GM15510 (cell line): ENCODE measurements around the gene PARP14.

Experiments
- POLR2A ChIP-seq: IDR thresholded peaks from 3 replicates; pipeline ENCODE4 v1.6.1; 2011; ENCODE audit warnings: borderline replicate concordance; ENCODE audit not compliant: insufficient read length; ENCODE audit errors: extremely low read depth

PARP14 gene

DNA sequence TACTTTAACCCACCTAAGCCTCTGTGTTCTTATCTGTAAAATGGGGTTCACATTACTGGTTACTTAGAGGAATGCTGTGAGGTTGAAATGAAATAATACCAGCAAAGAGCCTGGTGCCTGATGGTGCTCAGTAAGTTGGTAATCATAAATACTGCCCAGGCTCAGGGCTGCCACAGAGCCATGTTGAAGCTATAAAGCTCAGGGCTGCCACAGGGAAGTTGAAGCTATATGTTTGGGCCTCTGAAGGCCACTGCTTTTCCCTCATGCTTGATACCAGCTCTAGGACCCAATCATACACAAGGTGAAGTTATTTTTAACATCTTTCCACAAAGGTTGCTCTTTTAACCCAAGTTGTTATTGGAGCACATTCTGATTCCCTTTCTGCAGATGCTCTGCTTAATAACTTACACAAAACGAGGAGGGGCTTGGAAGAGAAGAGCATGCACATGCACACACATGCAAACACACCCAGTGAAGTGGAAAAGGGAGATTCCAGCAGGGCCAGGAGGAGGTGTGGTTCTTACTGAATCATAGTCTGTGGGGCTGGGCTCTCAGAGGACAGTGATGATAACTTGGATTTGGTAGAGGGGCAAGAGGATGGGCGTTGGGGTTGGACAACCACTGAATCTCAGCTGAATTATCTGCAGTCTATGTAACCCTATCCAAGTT is 17.4 kb downstream of the PARP14 start:
- TF ChIP-seq POLR2A, result no peak

DNA sequence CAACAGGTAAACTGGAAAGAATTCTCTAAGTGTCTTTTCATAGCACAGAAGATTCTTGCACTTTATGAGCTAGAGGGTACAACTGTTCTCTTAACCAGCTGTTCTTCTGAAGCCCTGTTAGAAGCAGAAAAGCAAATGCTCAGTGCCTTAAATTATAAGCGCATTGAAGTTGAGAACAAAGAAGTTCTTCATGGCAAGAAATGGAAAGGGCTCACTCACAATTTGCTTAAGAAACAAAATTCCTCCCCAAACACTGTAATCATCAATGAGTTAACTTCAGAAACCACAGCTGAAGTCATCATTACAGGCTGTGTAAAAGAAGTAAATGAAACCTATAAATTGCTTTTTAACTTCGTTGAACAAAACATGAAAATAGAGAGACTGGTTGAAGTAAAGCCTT is 19.6 kb downstream of the PARP14 start:
- no peak for TF ChIP-seq POLR2A

DNA sequence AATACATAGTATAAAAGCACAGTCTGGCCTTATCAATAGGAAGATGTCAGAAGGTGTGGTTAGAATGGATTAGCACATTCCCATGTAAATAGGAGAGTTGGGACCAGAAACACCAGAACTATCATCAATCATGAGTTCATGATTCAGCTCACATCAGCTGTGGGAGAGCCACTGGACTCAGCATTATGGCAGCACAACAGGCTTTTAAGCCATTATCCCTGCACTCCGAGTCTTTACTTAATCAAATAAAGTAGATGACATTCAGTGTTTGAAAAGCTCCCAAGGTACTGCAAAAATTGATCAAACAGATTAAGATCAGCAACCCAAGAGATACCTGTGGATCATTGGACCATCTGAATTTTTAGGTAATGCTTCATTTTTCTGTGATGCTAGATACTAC is 24.7 kb downstream of the PARP14 start:
- no peak for TF ChIP-seq POLR2A

DNA sequence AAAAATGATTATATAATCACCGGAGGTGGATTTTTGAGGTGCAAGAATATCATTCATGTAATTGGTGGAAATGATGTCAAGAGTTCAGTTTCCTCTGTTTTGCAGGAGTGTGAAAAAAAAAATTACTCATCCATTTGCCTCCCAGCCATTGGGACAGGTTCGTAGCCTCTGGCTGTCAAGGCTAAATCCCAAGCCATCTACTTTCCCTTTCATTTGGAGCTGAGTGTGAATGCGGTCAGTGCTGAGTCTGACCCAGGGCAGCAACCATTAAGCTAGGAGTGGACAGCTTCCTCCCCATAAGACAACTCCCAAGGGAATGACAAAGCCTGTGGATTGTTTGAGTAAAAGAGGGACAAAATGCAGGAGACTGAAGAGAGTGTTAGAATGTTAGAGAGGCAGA is 33.6 kb downstream of the PARP14 start:
- no peak for TF ChIP-seq POLR2A

DNA sequence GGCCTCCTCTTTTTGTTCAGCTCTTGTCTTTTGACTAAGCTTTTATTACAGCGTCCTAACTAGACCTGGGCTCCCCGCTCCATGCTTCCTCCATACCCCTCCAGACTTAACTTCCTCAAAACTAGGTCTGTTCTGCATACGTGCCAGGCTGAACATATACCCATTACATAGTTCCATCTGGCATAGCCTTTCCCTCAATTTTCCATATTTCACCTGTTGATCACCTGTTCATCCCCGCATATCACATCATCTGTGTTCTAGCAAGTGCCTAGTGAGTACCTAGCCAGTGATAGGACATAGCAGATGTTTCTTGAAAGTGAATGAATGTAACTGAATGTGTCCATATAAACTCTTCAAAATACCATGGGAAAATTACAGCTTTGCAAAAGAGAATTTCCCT is 36.0 kb downstream of the PARP14 start:
- no peak for TF ChIP-seq POLR2A

DNA sequence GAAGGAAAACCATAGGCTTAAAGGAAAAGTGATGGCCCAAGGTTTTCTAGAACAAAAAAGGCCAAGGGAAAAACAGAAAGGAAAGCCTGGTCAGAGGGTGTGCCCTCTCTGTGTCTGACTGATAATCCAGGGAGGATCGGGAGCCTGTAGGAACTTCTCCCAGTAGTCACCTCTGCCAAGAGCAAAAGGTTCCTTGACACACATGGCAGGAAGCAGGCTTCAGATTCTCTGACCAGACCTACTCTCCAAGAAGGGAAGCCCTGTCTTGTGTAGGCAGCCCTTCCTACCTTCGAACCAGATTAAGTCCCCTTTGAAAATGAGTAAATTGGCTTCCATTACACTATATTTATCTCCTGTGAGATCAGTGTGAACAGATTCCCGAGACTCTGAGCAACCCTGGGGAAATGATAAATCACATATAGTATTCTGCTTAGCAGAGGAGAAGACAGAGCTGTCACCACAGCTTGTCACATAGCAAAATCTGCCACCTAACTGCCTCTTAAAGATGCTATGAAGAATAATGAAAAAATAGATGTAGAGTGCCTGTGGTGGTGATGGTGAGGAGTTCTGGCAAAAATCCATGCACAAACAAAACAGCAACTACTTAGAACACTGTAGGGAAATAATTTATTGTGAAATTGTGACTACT is 38.8 kb downstream of the PARP14 start:
- no peak for TF ChIP-seq POLR2A

DNA sequence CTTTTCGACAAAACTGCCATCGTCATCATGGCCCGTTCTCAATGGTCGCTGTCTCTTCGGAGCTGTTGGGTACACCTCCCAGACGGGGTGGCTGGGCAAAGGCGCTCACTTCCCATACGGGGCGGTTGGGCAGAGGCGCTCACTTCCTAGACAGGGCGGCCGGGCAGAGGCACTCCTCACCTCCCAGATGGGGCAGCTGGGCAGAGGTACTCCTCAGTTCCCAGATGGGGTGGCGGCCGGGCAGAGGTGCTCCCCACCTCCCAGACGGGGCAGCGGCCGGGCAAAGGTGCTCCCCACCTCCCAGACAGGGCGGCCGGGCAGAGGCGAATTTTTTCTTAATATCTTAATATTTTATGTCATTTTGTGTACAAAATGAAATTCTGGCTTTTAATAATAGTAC is 44.5 kb downstream of the PARP14 start:
- TF ChIP-seq POLR2A, result no peak

DNA sequence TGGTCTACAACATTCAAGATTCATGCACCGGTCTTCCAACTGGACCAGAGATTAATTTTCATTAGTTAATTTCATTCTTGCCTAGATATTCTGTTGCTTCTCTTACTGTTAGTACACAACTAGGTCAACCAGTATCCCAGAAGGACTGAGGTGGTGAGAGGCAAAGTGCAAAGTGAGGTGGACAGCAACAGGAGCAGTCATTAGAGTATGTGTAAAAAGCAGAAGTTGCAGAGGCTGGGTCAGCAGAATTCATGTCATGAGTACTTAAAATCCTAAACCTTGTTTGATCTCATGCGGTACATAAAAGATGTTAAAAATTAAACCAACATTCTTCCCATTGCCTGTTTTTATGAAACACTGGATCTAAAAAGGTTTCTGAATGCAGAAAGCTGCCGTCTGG is 46.7 kb downstream of the PARP14 start:
- no peak for TF ChIP-seq POLR2A

DNA sequence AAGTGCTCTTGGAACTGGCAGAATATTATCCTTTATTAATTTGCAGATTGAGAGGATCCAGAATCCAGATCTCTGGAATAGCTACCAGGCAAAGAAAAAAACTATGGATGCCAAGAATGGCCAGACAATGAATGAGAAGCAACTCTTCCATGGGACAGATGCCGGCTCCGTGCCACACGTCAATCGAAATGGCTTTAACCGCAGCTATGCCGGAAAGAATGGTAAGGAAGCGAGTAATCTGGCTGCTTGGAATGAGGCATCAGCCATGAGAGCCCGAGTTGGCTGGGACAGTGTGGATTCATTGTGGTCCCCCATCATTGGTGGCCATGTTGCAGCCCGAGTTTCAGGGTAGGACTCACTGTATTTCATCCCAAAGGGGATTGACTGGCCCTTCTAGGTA is 47.1 kb downstream of the PARP14 start:
- TF ChIP-seq POLR2A, result no peak

DNA sequence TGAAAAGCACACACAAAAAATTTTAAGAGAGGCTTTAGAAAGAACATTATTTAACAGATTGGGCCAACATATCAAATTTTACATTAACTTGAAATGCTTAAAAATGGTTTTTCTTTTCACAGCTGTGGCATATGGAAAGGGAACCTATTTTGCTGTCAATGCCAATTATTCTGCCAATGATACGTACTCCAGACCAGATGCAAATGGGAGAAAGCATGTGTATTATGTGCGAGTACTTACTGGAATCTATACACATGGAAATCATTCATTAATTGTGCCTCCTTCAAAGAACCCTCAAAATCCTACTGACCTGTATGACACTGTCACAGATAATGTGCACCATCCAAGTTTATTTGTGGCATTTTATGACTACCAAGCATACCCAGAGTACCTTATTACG is 47.5 kb downstream of the PARP14 start:
- TF ChIP-seq POLR2A, result no peak

DNA sequence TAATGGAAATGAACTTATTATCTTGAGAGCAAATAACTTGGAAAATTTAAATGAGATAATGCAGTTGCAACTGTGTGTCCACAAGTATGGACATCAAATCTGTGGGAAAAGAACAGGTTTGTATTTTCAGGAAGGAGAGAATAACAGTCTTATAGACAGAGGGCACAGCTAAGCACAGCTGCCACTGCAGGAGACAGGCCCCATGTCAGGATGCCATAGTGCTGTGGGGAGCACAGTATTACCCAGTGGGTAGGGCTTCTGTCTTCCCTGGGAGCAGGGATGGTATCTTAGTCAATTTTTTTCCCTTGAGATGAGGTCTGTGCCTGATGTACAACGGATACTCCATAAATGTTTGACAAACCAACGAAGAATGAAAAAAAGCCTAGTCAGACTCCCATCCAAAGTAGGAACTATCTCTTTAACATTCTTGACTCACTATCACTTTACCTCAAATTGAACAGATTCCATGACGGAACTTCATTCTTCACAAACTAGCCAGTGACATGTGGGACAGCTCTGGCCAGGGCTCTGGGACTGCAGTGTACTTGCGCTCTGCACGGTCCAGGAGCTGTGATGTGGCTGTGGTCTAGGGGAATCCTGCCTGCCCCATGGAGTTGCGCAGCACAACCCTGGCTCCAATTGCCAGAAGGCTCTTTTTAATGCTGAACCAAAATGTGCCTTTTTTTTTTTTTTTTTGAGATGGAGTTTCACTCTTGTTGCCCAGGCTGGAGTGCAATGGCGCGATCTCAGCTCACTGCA is 48.3 kb downstream of the PARP14 start:
- no peak for TF ChIP-seq POLR2A

DNA sequence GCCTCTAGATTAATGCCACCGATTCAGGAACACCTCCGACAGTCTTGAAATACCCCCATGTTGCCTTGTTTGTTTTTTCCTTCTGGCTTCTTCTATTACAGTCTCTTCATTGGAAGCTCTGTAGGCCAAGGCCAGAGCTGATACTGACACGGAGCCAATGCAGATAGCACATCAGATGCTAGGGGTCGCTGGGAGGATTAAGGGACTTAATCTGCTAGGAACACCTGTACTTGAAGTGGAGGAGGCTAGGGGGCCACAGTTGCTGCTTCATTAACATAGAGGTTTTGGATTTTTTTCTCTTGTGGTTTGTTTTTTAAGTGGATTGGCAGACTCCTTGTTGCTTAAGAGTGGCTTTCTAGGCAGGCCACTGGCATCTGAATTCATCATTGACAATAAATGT is 49.6 kb downstream of the PARP14 start:
- TF ChIP-seq POLR2A, result no peak

DNA sequence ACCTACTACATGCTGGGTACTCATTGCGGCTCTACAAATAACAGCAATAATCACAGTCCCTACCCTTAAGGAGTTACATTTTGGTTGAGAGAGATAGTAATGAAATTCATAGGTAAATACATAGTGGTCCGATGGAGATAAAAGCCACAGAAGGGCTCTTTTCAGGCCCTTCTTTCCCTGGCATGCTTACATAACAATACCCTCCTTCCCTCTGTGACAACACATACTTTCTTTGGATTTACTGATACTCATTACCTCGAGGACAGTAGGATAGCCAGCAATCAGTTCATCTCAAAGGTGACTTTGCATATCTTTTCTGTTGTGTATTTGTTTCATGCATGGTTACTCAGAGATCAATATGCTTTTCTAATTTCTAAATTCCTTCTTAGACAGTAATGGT is 58.5 kb downstream of the PARP14 start:
- TF ChIP-seq POLR2A, result no peak

DNA sequence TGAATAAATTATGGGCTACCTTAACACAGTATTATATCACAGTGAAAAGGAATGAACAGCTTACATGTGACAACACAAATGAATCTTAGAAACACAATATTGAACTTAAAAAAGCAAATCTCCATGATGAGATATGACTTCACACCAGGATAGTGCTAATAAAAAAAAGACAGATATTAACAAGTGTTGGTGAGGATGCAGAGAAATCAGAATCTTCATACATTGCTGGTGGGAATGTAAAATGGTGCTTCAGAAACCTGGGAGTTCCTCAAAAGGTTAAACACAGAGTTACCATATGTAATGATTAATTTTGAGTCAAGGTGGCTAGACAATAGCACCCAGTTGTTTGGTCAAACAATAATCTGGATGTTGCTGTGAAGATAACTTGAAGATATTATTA is 61.6 kb downstream of the PARP14 start:
- no peak for TF ChIP-seq POLR2A

DNA sequence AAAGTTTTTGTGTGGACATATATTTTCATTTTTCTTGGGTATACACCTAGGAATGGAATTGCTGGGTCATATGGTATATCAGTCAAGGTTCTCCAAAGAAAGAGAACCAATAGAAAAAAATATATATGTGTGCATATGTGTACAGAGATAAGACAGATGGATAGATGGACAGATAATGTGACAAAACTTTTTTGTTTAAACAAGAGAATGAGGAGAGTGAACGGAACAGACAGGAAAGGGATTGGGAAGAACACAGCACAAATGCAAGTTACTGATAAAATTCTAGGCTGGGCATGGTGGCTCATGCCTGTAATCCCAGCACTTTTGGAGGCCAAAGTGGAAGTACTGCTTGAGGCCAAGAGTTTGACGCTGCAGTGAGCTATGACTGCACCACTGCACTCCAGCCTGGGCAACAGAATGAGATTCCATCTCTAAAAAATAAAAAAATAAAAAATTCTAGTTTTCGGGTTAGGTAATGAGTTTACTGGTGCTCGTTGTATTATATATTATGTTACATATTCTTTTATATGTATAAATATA is 63.0 kb downstream of the PARP14 start:
- no peak for TF ChIP-seq POLR2A
